BLaER1 treated with 17β-estradiol and CSF1 and Interleukin-3, amounts not matched to agents 10 nM and 100 nM (cell line): ENCODE data around the gene ENDOD1.

Source experiments
- H3K27ac ChIP-seq, 11 experiments: shearing (Covaris generic); formaldehyde crosslinking; 2 replicates each; pipeline ENCODE4 v1.8.1; 2022
- H3K27me3 ChIP-seq, 11 experiments: shearing (Covaris generic); formaldehyde crosslinking; 2 replicates each; pipeline ENCODE4 v1.8.1; 2022
- H3K36me3 ChIP-seq, 11 experiments: shearing (Covaris generic); formaldehyde crosslinking; 2 replicates each; pipeline ENCODE4 v1.8.1; 2022
- H3K4me1 ChIP-seq, 10 experiments: shearing (Covaris generic); formaldehyde crosslinking; 2 replicates each; pipeline ENCODE4 v1.8.1; 2022
- H3K4me2 ChIP-seq, 11 experiments: shearing (Covaris generic); formaldehyde crosslinking; 2 replicates each; pipeline ENCODE4 v1.8.1; 2022
- H3K4me3 ChIP-seq, 10 experiments: shearing (Covaris generic); formaldehyde crosslinking; 2 replicates each; pipeline ENCODE4 v1.8.1; 2022
- H3K9ac ChIP-seq, 11 experiments: shearing (Covaris generic); formaldehyde crosslinking; 2 replicates each; pipeline ENCODE4 v1.8.1; 2022
- H3K9me3 ChIP-seq, 11 experiments: shearing (Covaris generic); formaldehyde crosslinking; replicated peaks in 1 of 11; 2 replicates each; pipeline ENCODE4 v1.8.1; 2022
- H4K20me1 ChIP-seq, 11 experiments: shearing (Covaris generic); formaldehyde crosslinking; 2 replicates each; pipeline ENCODE4 v1.8.1; 2022
- Cebpa-rat ChIP-seq, 11 experiments: shearing (Covaris generic); IDR thresholded peaks; 2 replicates each; pipeline ENCODE4 v1.8.1; 2022

Gene ENDOD1

GRCh38 chr11:95144313-95145235 lies 54.9 kb downstream of the ENDOD1 start:
- Histone ChIP-seq H3K4me2 (peak overlapping the region; percentile 11 to 68 (median 56); a peak in 21 of 22 replicates), H3K36me3 (no peaks in the 10 kb centered on the region), H3K4me3 (no peak overlapping the region), H3K9me3 (no peaks in the 10 kb centered on the region), H4K20me1 (no peaks in the 10 kb centered on the region; a peak in 1 of 22 replicates), H3K9ac (no peak overlapping the region), H3K27ac (no peak overlapping the region), H3K4me1 (peaks cover 29 to 49% (median 42%) of the 10 kb centered on the region in 10 experiments), H3K27me3 (0 out of 22 replicates have a peak, but pooled peaks cover 0 to under 1% (median 0%) of the 10 kb centered on the region in 11 experiments)
- TF ChIP-seq Cebpa-rat (IDR thresholded peaks at IDR 0.05) = no peak

- Histone ChIP-seq H3K9me3 (no peaks in the 10 kb centered on the region), H3K27me3 (peaks cover 1 to 10% (median 6%) of the 10 kb centered on the region in 11 experiments; a peak in 11 of 22 replicates), H3K4me1 (peaks cover 38 to 59% (median 51%) of the 10 kb centered on the region in 10 experiments), H3K36me3 (no peaks in the 10 kb centered on the region), H4K20me1 (no peaks in the 10 kb centered on the region; a peak in 1 of 22 replicates), H3K4me2 (no peak overlapping the region), H3K27ac (no peak overlapping the region), H3K9ac (no peak overlapping the region), H3K4me3 (no peak overlapping the region)
- peak in 1 of 11 experiments; percentile 6; a peak in 1 of 22 replicates for TF ChIP-seq Cebpa-rat (IDR thresholded peaks at IDR 0.05)
Observed at GRCh38 chr11:95145430-95146060, 55.9 kb downstream of the ENDOD1 start.

DNA sequence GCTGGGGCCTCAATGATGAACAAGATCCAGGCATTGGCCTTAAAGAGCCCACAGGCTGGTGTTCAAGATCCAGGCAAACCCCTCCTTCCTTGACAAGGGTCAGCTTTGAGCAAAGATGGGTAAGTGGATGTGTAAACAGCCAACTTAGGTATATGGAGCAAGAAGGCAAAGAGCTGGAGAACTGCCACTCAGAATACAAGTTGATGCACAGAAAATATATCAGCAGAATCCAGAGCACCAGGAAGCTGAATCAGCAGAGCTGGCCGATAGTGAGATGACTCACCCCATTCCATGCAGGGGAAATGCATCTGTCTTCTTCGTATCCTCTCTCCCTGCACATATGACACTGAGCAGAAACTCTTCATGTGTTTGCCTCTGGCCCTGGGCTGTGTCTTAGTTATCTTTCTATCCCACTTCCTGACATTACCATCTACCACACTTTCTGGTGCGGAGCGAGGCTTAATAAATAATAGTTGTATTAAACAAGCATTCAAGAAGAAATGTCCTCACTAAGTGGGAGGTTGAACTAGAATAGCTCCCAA lies 57.8 kb downstream of the ENDOD1 start:
- no peak for TF ChIP-seq Cebpa-rat (IDR thresholded peaks at IDR 0.05)
- Histone ChIP-seq H3K9ac (no peak overlapping the region), H3K4me1 (peaks cover 39 to 69% (median 62%) of the 10 kb centered on the region in 10 experiments), H4K20me1 (no peaks in the 10 kb centered on the region; a peak in 1 of 22 replicates), H3K36me3 (no peaks in the 10 kb centered on the region), H3K4me2 (peak overlapping the region in 7 of 11 experiments; percentile 39 to 77 (median 61); a peak in 14 of 22 replicates), H3K4me3 (no peak overlapping the region), H3K9me3 (no peaks in the 10 kb centered on the region), H3K27ac (no peak overlapping the region), H3K27me3 (peaks cover 4 to 15% (median 7%) of the 10 kb centered on the region in 11 experiments; a peak in 11 of 22 replicates)

DNA sequence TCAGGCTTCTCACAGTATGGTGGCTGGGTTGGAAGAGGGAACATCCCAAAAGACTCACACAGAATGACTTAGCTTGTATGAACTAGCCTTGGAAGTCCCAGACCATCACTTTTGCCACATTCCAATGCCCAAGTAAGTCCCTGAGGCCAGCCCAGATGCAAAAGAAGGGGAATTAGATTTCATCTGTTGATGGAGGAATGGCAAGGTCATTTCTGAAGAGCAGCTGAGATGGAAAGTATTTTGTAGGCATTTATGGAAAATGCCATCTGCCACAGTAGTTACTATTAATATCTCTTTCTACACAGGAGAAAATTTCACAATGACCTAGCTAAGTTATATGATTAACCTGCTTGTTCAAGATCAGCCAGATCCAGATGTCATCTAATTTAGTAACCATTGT lies 58.8 kb downstream of the ENDOD1 start:
- H3K27me3 ChIP-seq = peaks cover 4 to 15% (median 7%) of the 10 kb centered on the region in 11 experiments; a peak in 11 of 22 replicates
- no peak for TF ChIP-seq Cebpa-rat (IDR thresholded peaks at IDR 0.05)
- H3K4me2 ChIP-seq = peak overlapping the region in 2 of 11 experiments; percentile 61 to 77; a peak in 4 of 22 replicates
- no peak overlapping the region for H3K27ac ChIP-seq
- no peaks in the 10 kb centered on the region; a peak in 1 of 22 replicates for H4K20me1 ChIP-seq
- peaks cover 48 to 69% (median 63%) of the 10 kb centered on the region in 10 experiments for H3K4me1 ChIP-seq
- no peaks in the 10 kb centered on the region for H3K9me3 ChIP-seq
- no peak overlapping the region for H3K4me3 ChIP-seq
- H3K36me3 ChIP-seq = no peaks in the 10 kb centered on the region
- H3K9ac ChIP-seq = no peak overlapping the region

GRCh38 chr11:95148938-95149337 lies 59.3 kb downstream of the ENDOD1 start:
- Histone ChIP-seq H3K4me1 (peaks cover 52 to 69% (median 63%) of the 10 kb centered on the region in 10 experiments), H3K9ac (no peak overlapping the region), H3K4me3 (no peak overlapping the region), H3K27ac (no peak overlapping the region), H3K27me3 (peaks cover 4 to 15% (median 7%) of the 10 kb centered on the region in 11 experiments; a peak in 11 of 22 replicates), H4K20me1 (no peaks in the 10 kb centered on the region; a peak in 1 of 22 replicates), H3K36me3 (no peaks in the 10 kb centered on the region), H3K4me2 (peak overlapping the region in 2 of 11 experiments; percentile 6 to 13; a peak in 2 of 22 replicates), H3K9me3 (no peaks in the 10 kb centered on the region)
- no peak for TF ChIP-seq Cebpa-rat (IDR thresholded peaks at IDR 0.05)

DNA sequence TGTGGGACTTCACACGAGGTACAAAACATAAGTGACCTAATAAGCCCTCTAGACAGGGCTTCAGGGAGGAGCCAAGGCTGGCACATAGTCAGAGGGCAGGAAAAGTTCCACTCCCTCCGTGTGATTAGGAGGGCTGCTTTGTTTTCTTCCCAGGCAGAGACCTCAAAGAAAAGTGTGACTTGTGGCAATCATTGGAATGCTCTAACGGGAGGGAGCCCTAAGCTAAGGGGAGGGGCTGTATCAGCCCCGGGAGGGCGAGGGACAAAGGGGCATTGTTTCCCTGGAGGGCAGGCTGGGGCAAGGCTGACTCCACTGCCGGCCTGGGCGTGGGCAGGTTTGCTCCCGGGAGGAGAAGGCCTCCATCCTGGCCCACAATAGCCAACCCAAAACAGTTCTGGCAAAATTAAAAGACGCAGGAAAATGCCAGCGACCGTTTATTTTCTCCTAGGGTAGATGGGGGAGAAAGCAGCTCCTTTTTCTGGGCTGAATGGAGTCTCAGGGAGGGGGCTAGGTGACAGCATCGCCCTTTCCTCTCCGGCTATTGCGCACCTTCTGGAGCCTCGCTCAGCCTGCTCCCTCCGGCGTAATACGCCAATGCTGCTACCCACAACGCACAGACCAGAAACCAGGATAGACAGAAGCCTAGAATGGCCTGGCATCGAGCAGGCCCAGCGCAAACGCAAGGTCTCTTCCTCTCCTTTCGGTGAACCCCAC lies 60.2 kb downstream of the ENDOD1 start:
- no peak for TF ChIP-seq Cebpa-rat (IDR thresholded peaks at IDR 0.05)
- H3K4me1 ChIP-seq = peaks cover 48 to 65% (median 60%) of the 10 kb centered on the region in 10 experiments
- H3K4me3 ChIP-seq = peak overlapping the region; percentile 62 to 74 (median 68); a peak in 17 of 20 replicates
- H3K9ac ChIP-seq = peak overlapping the region in 6 of 11 experiments; percentile 71 to 79 (median 75); a peak in 11 of 22 replicates
- no peaks in the 10 kb centered on the region for H3K9me3 ChIP-seq
- H3K27me3 ChIP-seq = peaks cover 4 to 15% (median 7%) of the 10 kb centered on the region in 11 experiments; a peak in 11 of 22 replicates
- H3K4me2 ChIP-seq = peak overlapping the region; percentile 83 to 98 (median 94)
- H4K20me1 ChIP-seq = no peaks in the 10 kb centered on the region; a peak in 1 of 22 replicates
- H3K36me3 ChIP-seq = no peaks in the 10 kb centered on the region
- peak overlapping the region in 3 of 11 experiments; percentile 20 to 72 (median 33); a peak in 4 of 22 replicates for H3K27ac ChIP-seq

DNA sequence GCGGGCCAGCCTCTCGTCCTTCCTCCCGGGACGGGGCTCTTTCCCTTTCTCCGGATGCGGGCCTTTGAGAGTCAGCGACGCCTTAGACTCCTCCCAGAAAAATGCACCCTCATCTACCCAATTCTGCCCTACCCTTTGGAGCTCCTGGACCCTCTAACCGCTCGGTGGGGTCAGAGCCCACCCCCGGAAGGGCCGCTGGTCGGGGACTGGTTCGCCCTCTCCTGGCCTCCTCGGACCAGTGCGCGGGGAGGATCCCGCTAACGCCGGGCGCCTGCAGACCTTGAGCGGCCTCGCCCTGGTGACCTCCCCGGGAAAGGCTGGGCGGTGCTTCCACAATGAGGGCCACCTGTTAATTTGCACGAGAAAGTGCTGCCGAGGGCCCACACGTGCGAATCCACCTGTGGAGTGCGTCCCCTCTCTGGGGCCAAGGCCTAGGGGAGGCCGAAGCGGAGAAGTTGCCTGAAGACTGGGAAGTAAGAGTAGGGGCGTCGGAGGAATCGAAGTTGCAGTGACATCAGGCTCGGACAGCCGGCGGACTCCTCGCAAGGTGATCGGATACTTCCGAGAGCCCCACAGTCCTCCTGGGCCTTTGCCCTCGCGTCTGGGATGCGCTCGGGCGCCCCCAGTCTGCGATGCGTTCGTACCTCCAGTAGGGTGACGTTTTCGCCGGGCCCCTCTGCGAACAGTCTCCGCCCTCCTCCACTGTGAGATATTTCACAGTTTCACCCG lies 61.5 kb downstream of the ENDOD1 start:
- Histone ChIP-seq H3K4me3 (peak overlapping the region; percentile 62 to 74 (median 68)), H3K27me3 (peaks cover 4 to 15% (median 7%) of the 10 kb centered on the region in 11 experiments; a peak in 11 of 22 replicates), H3K4me2 (peak overlapping the region; percentile 83 to 98 (median 94)), H3K27ac (peak overlapping the region; percentile 47 to 82 (median 68)), H4K20me1 (no peaks in the 10 kb centered on the region; a peak in 1 of 22 replicates), H3K36me3 (no peaks in the 10 kb centered on the region), H3K9ac (peak overlapping the region; percentile 64 to 82 (median 75)), H3K4me1 (peaks cover 46 to 64% (median 59%) of the 10 kb centered on the region in 10 experiments), H3K9me3 (no peaks in the 10 kb centered on the region)
- TF ChIP-seq Cebpa-rat (IDR thresholded peaks at IDR 0.05) = no peak
